GM19455 (cell line): Measurements from ENCODE around the gene ARHGAP25.

Experiments
- ATAC-seq: cut with Tn5 transposase; IDR thresholded peaks from one replicate; pipeline ENCODE4 v1.9.1; 2021; ENCODE audit not compliant: unreplicated experiment

The ARHGAP25 gene

GRCh38 chr2:68719912-68720311 is 14.7 kb upstream of the ARHGAP25 start:
- ATAC-seq = no peak

GRCh38 chr2:68720665-68721064 is 13.9 kb upstream of the ARHGAP25 start:
- ATAC-seq = no peak

- peak; percentile 53 for ATAC-seq
Observed at GRCh38 chr2:68721482-68722101, 13.0 kb upstream of the ARHGAP25 start.

DNA sequence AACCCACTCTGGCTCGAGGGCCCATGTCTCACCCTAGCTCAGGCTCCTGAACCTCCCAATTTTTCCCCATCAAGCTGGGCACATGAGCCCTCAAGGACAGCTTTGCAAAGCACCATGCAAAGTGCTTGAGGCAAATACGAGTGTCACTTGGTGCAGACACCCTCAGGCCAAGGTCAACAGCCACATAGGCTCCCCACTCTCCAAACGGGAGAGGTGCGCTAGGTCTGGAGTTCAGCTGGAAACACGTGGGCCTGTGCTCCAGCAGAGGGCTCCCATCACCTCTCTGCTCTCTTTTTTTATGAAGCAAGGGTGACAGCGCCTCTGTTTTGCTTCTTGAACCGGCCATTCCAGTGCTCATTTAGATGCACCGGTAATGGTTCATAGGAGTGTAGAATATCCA is 11.9 kb upstream of the ARHGAP25 start:
- ATAC-seq = no peak

DNA sequence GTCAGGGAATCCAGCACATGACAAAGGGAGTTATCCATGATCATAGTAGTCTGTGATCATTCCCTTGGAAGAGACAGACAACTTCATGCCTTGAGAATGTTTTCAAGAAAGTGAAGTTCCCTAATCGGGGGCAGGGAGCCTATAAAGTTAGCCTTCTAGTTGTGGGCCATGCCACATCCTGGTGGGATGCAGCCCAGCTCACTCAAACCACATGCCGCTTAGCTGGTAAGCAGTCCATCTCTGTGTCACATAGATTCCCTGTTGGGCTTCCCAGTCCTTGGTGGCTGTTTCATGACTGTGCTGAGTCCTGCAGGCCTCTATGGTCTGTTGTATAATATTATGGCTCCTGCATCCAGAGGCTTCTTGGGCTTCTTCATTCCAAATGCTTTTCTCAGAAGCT is 11.4 kb upstream of the ARHGAP25 start:
- ATAC-seq = no peak

DNA sequence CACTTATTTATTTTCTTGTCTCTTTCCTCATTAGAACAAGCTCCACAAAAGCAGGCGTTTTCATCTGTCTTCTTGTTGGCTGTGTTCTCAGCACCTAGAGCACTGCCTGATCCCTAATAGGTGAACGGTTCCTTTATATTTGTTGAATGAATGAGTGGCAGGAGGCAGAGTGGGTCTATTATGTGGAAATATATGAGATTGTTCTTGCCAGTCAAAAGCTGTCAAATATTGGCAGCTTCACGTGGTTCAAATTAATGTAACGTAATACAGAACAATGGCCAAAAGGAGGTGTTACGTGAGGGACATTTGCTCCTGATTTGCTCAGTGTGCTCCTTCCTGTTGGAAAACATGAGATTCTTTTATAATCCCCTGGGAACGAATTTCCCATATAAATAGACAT is 8.5 kb upstream of the ARHGAP25 start:
- no peak for ATAC-seq

DNA sequence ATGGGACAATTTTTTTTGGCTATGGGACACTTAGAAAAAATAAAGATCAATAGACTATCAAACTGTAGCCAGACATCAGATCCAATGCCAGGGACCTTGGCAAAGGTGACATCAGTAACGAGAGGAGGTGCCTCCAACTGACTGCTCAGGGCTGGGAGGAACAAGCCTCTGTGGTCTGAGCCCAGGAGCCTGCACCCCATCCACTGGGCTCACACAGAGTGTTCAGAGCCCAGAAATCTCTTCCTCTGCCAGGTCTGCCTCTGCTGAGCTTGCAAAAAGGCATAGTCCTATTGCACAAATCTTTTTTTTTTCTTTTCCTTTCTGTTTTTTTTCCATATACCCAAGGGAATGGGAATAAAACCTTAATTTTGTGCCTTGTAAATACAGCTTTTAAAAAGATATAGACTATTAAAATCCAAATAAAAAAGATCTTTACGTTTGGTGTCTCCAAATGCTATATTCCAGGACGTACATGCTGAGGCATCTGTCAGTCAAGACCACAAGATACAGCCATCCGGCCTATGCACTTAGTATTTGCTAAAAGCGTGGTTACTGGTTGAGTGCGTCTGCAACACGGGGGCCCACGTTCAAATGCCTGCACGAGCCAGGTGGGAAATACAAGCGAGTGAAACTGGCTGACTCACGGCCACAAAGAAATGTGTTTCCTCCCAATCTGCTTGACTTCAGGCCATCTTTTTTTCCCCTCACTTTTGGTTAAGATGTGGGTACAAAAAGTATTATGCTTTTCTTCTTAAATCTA is 7.8 kb upstream of the ARHGAP25 start:
- peak; percentile 98 for ATAC-seq

DNA sequence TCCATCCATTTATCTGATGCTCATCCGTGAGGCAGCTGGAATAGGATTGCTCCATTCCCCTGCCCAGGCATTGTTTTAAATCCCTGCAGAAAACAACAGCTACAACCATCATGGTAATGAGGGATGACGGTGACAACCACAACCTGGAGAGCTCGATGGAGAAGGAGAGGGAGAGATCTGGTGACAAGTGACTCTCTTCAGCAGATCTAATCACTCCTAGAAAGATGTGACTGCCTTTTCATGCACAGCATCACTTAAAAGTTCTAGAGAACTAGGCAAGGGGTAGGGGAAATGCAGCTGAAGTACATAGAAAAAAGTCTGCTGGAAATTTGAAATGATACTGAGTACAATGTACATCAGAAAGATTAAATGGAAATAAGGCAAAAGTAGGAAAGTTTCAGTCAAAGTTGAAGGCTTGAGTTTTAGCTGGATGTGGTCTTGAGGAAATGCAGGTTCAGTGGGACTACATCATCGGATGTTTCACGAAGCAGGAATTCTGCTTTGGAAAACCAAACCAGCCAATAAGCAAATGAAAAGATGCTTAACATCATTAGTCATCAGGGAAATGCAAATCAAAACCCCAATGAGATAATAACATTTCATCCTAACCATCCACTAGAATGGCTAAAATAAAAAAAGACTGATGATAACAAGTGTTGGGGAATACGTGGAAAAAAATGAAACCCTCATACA is 6.8 kb upstream of the ARHGAP25 start:
- no peak for ATAC-seq

DNA sequence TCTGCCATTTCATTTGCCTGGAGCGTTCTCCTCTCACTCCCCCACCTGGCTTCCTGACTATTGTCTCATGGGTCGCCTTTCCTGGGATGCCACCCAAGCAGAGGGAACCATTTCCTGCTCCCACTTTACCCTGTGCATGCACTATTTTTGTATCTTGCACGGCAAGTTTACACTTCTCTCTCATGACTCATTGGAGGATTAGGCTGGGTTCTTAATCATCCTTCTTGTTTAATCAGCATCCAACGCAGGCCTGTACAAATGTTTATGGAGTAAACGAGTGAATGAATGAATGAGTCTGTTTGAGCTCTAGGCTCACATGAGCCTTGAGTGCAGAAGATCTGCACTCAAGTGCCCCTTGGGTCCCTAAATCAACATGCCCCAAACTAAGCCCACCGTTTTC is 3.8 kb upstream of the ARHGAP25 start:
- no peak for ATAC-seq

DNA sequence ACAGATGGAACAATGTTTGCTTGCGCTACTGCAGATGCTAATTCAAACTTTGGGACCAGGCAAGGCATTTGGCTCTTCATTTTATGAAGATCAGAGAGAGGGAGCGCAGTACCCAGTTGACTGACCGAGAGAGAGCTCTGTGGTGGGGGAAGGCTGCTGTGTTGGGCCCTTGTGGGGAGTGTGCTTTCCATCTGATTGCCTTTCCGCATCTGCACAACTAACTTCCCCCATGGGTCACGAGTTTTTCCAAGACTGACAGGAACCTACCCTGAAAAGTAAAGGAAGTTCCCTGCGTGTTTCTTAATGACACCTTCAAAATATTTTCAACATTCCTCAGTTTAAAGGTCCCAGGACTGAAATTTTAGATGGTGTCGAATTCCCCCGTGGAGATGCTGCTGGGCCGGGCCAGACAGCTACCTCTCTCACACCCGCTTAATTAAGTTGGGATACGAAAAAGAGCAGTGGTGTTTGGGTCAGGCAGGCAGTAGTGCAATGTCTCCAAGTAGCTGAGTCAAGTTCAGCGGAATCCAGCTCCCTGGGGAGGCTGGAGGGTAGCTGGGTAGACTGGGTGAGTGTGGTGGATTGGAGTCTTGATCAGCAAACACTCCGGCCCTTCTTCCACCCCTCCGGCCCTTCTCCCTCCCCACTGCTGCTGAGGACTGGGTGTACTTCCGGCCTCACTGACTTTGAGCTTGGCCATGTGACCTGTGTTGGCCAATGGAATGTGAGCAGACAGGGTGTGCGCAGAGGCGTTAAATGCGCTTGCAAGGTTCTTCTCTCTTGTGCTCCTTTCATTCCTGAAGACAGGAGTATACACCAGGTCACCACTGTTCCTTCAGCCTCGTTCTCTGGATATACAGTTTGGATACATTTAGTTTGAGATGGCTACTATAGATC is 2.3 kb upstream of the ARHGAP25 start:
- no peak for ATAC-seq

DNA sequence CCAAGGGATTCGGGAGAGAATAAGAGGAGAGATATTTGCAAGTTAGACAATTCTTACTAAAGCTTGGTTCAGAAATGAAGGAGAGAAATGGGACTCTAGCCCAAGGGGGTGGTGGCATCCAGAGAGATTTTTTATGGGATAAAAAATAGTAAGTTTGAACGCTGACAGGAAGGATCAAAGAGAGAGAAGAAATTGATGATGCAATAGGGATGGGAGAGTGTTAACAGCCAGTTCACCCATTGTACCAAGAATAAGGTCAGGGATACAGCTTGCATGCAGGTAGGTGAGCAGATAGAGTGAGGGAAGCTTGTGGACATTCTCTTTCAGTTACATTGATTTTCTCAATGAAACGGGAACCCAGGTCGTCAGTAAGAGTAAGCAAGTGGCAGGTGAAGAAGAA is 1.2 kb upstream of the ARHGAP25 start:
- ATAC-seq = no peak

DNA sequence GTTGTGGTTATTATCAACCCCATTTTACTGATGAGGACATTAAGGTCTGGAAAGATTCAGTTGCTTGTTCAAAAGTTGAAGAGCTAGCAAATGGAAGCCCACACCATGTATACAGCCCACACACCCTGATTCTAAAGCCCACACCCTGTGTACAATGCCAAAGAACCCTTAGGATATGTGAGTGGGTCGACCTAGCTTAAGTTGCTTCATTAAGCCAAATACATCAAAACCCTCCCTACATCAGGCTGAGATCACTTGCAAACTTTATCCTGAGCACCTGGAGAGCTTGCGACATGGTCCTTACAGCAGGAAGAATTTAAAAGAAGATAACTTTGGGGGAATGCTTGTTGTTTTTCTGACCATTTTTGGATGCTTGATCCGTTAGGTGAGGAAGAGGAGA is 435 bp upstream of the ARHGAP25 start:
- ATAC-seq = no peak

GRCh38 chr2:68736086-68736485 is 1.5 kb downstream of the ARHGAP25 start:
- no peak for ATAC-seq

- no peak for ATAC-seq
Observed at GRCh38 chr2:68737711-68738110, 3.1 kb downstream of the ARHGAP25 start.

GRCh38 chr2:68738906-68739594 is 4.4 kb downstream of the ARHGAP25 start:
- no peak for ATAC-seq

GRCh38 chr2:68739595-68740399 is 5.2 kb downstream of the ARHGAP25 start:
- ATAC-seq = no peak

GRCh38 chr2:68740400-68740914 is 5.8 kb downstream of the ARHGAP25 start:
- ATAC-seq = no peak

- no peak for ATAC-seq
Observed at GRCh38 chr2:68741238-68741637, 6.6 kb downstream of the ARHGAP25 start.

- no peak for ATAC-seq
Observed at GRCh38 chr2:68741805-68742306, 7.2 kb downstream of the ARHGAP25 start.
